Measurements from ENCODE around the gene HSBP1. TPM values are rescaled to one million over a fixed set of nuclear protein-coding genes. Genes with fewer than 3 reads are reported as not detected.

The HSBP1 gene
- total and polyA plus RNA-seq, 2 donors (not counting 1 experiment from before 2014, with no cell fraction given) = 135 to 184 TPM

DNA sequence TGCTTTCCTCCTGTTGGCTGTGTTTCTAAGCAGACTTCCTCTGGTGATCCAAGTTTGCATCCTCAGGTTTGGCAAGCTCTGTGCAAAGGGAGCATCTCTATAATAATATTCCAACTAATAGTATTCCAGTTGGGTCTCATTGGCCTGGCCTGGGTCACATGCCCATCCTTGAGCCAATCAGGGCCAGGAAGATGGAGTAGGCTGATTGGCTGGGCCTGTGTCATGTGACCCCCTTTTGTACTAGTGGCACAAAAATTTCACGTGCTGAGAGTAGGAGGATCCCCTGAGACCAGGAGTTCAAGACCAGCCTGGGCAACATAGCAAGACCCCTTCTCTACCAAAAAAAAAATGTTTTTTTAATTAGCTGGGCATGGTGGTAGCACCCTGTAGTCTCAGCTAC lies 55.9 kb downstream of the HSBP1 start:
- H3K4me3 ChIP-seq (replicated peaks in 1 of 4; ENCODE audit: control extremely low read depth in 1 of 4, insufficient read depth in 1 of 4, low read depth in 3 of 4, low read length in 4 of 4) = no peak overlapping the region
- no peak overlapping the region for H3K4me2 ChIP-seq (ENCODE audit: extremely low read depth, insufficient read depth, low read length)
- no peaks in the 10 kb centered on the region for H3K36me3 ChIP-seq (ENCODE audit: control insufficient read depth, insufficient read depth, low read length)
- no peak overlapping the region for H2AFZ ChIP-seq (ENCODE audit: low read length)
- no peaks in the 10 kb centered on the region for H3K79me2 ChIP-seq (ENCODE audit: control insufficient read depth, insufficient read depth, low read length)
- TF ChIP-seq, protein P1, sequence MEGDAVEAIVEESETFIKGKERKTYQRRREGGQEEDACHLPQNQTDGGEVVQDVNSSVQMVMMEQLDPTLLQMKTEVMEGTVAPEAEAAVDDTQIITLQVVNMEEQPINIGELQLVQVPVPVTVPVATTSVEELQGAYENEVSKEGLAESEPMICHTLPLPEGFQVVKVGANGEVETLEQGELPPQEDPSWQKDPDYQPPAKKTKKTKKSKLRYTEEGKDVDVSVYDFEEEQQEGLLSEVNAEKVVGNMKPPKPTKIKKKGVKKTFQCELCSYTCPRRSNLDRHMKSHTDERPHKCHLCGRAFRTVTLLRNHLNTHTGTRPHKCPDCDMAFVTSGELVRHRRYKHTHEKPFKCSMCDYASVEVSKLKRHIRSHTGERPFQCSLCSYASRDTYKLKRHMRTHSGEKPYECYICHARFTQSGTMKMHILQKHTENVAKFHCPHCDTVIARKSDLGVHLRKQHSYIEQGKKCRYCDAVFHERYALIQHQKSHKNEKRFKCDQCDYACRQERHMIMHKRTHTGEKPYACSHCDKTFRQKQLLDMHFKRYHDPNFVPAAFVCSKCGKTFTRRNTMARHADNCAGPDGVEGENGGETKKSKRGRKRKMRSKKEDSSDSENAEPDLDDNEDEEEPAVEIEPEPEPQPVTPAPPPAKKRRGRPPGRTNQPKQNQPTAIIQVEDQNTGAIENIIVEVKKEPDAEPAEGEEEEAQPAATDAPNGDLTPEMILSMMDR (conservative IDR thresholded peaks at IDR 0.05 in 1 of 2, IDR thresholded peaks at IDR 0.05 in 1 of 2; ENCODE audit: low read depth in 1 of 2, low read length in 2 of 2) = no peak
- no peak for TF ChIP-seq EZH2 (IDR thresholded peaks at IDR 0.05; ENCODE audit: low read length, missing control alignments)
- no peak overlapping the region for H3K9ac ChIP-seq (ENCODE audit: insufficient read depth, low read length)
- no peak overlapping the region for H3K27ac ChIP-seq (ENCODE audit: insufficient read depth, low read length)
- no peaks in the 10 kb centered on the region for H3K9me3 ChIP-seq (ENCODE audit: control insufficient read depth, insufficient read depth, low read depth, low read length)
- H3K27me3 ChIP-seq (ENCODE audit: control insufficient read depth, insufficient read depth, low read length) = no peaks in the 10 kb centered on the region
- no peaks in the 10 kb centered on the region for H4K20me1 ChIP-seq (ENCODE audit: control insufficient read depth, extremely low read depth, insufficient read depth, low read length)
- DNase-seq (ENCODE audit: low read depth in 2 of 2) = no peak
- H3K4me1 ChIP-seq (ENCODE audit: control insufficient read depth, extremely low read depth, insufficient read depth, low read length) = no peaks in the 10 kb centered on the region

Other genes with a start within 250 kb of the HSBP1 start
- gene MLYCD, start 91.1 kb downstream of the HSBP1 start, total RNA-seq = 3.3 and 3.8 TPM in 2 replicates
- 1.0 TPM in 2 replicates for gene MLYCD, start 91.1 kb downstream of the HSBP1 start, polyA plus RNA-seq
- gene OSGIN1, start 145.3 kb downstream of the HSBP1 start, total RNA-seq = 3.6 and 6.6 TPM in 2 replicates
- gene OSGIN1, start 145.3 kb downstream of the HSBP1 start, polyA plus RNA-seq = 2.1 and 5.5 TPM in 2 replicates
- gene NECAB2, start 160.3 kb downstream of the HSBP1 start, total RNA-seq = under 0.01 and 0.17 TPM in 2 replicates
- 0.03 and 0.41 TPM in 2 replicates for gene NECAB2, start 160.3 kb downstream of the HSBP1 start, polyA plus RNA-seq
- not detected in 2 replicates for gene SLC38A8, start 234.8 kb downstream of the HSBP1 start, total RNA-seq
- not detected in 2 replicates for gene SLC38A8, start 234.8 kb downstream of the HSBP1 start, polyA plus RNA-seq

All from fibroblast of lung (primary cell).